Stimulated activated CD8-positive, alpha-beta memory T cell treated with anti-CD3 and anti-CD28 coated beads, Interleukin-12 subunit alpha, Interleukin-12 subunit beta, amount 100 ng/mL, for 4 hours (primary cell): ENCODE measurements around the gene NTN4.
"Not testable (repeated sequence)": the region's sequence is repeated elsewhere in the genome, so short reads cannot be mapped to it uniquely, and the experiment has no call there.

Experiments
- DNase-seq: peaks from one replicate; pipeline ENCODE4 v3.0.0-alpha.2; 2020; ENCODE audit warnings: low read depth

NTN4 gene

DNA sequence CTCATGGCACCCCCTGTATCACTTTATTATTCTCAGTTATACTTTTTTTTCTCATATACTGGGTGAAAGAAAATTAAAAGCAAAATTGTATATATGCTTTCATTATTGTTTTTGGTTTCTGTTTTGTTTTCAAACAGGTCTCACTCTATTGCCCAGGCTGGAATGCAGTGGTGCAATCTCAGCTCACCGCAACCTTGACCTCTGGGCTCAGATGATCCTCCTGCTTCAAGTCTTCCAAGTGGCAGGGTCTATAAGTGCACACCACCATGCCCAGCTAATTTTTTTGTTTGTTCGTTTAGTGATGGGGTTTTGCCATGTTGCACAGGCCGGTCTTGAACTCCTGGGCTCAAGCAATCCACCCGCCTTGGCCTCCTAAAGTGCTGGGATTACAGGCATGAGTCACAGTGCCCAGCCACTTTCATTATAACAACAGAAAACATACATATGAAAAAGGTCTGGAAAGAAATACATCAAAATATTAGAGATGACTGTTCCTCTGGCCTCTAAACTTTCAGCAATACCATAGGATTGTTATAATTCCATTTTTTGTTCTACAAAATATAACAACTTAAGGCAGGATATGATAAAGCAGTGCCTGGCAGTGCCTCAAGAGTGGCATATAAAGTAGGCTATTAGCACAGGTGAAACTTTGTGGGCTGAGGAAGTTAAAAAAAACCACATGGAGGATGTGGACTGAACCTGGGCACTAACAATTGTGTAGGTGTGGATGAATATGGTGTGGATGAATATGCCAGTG is 5.8 kb upstream of the NTN4 start:
- no peak for DNase-seq

DNA sequence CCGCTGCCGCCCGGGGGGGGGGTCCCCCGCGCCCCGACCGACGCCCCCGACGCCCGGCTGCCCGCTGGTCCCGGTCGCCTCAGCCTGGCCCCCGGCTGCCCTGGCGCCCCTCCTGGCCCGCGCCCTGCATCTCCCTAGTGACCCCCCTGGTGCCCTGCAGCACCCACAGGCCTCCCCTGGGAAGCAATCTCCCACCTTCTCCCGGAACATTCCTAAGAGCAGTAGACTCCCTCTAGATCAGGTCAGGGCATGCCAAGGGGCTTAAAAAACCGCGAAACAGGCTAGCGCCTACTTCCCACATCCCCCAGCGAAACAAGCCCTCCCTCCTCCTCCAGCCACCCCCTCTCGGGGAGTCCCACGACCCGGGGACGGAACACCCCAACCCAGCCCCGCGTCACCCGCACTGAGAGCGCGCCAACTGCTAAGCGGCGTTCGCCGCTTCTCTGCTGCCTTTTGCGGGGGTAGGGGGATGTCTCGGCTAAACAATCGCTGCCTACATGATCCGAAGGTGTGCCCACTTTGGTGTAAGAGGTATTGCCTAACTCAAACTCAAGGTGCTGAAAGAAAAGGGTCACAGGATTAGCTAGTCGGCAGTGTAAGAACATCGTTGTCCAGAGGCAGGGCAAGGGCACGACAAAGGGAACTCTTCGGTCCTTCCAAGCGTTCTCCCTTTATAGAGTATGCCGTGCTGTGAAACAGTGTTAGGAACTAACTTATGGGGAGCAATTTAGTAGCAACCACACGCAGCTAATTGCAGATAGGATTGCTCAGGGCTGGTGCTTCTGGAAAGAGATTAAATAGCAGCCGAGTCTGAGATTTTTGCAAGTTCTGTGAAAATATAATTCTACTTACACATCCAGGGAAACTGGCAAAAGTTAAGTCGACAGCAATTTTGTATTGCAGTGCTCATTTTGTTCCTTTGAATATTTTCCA is 619 bp upstream of the NTN4 start:
- no peak for DNase-seq

DNA sequence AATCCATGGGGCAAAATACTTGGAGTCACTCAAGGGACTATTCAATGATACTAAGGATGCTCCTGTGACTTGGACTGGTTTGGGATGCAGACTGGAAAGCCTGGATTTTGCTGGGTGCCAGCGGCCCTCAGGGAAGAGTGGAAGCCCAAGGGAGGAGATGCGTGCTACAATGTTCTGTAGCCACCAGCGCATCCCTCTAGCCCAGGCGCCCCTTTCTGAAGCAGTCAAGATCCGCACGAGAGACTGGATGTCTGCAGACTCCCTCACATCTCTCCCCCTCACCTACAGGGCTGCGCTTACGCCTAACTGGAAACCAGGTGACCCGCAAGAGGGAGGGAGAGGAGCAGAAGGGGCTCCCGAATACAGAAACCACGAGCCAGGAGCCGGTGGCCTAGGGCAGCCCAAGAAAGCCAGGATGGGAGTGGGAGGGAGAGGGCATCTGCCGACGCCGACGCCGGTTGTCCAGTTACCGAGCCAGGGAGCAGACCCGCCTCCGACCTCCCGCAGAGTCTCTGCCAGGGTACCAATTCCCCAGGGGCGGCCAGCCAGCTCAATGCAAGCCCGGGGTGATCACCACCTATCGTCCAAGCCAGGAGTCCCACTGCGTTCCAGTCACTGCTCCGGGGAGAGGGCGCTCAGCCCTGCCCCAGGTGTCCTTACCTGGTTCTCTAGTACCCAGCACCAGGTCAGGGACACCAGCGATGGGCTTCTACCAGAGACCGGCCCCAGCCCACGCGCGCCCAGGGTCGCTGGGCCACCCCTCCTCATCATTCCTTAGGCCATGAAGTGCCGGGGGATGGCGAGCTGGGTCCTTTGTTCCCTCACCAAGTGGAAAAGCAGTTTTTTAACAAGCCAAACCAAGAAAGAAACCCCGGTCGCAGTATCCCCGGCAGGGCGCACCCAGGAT is 1.2 kb downstream of the NTN4 start:
- no peak for DNase-seq

DNA sequence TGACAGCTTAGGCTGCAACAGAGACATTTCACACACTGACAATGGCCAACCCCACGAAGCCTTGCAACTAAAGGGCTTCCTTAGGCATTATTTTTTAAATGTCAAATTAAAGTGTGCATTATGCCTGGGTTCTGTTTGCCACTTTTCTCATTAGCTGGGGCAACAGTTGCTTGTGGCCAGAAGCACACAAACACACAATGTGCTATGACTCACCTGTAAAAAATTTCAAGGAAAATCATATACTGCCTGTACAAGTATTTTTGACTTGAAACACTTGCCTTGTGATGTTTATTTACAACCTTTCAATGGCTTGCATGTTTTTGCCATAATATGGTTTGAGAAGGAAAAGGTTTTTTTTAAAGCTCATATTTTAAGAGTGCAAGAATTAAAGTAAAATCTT is 1.9 kb downstream of the NTN4 start:
- DNase-seq = no peak

DNA sequence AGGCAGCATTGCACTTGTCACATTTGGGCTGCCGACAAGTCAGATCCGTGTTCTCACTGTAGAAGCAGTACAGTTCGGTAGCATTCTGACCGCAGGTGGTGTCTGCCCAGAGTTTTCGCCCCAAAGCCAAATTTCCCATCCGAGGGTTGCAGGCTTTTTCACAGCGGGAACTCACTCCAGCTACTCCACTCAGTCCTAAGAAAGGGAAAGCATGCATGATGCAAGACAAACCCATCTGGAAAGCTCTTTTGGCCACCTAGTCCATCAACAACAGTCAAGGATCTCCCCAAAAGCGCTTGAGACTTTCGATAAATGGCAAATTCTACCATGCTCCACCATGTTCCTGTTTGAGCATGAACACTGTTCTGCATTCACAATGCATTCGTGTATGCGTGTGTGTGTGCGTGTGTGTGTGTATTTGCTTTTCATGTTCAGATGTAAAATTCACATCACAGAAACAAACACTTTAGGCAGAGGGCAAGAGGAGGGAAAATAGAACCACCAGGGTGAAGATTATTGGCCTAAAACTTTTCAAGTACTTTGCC is 3.2 kb downstream of the NTN4 start:
- no peak for DNase-seq

DNA sequence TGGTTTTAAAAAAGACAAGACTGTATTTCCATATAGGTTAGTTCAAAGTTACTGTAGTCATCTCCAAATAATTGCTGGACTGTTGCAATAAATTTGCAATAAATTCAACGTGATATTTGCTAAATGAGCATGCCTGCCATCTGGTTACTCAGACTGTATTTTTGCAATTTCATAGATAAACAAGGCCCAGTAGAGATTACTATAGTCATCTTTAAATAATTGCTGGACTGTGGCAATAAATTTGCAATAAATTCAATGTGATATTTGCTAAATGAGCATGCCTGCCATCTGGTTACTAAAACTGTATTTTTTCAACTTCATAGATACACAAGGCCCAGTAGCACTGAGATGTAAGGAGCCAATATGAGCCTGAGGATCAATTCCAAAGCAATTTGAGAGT is 5.6 kb downstream of the NTN4 start:
- no peak for DNase-seq

DNA sequence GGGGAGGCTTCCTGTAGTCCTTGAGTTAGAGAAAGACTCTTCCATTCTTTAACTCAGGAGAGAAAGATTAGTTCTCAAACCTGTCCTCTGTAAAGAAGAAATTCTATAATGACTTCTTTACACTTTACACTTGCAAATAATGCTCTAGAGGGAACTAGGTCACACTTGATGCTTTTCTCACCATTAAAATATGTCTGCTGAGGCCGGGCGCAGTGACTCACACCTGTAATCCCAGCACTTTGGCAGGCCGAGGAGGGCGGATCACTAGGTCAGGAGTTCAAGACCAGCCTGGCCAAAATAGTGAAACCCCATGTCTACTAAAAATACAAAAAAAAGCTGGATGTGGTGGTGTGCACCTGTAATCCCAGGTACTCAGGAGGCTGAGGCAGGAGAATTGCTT is 6.3 kb downstream of the NTN4 start:
- no peak for DNase-seq

DNA sequence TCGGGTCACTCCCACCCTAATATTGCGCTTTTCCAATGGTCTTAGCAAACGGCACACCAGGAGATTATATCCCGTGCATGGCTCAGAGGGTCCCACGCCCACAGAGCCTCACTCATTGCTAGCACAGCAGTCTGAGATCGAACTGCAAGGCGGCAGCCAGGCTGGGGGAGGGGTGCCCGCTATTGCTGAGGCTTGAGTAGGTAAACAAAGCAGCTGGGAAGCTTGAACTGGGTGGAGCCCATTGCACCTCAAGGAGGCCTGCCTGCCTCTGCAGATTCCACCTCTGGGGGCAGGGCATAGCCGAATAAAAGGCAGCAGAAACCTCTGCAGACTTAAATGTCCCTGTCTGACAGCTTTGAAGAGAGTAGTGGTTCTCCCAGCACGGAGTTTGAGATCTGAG is 15.1 kb downstream of the NTN4 start:
- not testable (repeated sequence) for DNase-seq

DNA sequence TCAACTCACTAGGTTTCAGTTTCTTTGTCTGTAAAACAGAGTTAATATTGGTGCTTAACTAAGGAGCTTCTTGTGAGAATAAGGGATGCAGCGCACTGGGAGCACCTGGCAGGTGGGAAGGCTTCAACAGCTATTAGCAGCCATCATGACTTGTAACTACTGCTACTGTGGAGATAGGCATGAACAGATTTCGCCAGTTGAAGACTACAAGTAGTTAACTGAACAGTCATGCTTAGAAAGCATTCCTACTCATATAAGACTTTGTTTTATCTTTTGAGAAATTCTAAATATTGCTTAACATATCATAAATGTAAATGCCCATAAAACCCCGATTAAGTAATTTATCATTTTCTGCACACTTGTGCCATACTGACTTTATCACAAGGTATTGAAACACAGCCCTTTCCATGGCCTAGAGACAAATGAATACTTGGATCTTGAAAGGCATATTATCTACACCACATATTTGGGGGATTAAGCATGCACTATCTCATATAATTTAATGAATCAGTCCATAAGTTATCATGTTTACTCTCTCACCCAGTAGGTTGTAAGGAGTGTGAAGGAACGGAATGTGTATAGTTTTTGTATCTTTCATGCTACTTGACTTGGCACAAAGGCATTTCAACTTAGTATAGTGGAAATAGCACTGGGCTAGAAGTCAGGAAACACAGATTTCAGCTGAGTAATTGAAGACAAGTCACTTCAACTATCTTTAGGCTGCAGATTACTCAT is 16.1 kb downstream of the NTN4 start:
- DNase-seq = no peak

DNA sequence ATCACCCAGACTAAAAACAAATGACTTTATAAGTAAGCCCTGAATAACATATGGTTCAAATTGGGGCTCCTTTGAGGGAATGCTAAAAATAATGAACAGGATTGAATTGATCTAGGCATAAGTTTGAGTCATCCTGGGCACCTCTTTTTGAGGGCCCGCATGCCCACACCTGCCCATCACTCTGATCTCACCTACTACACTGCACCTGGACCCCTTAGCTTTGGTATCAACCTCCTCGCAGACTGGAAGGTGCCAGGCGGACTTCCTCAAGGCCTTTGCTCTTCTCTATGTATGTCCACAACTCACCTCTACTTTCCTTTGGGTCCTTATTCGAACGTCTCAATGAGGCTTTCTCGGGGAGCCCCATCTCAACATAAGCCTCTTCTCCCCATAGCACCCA is 17.2 kb downstream of the NTN4 start:
- no peak for DNase-seq

DNA sequence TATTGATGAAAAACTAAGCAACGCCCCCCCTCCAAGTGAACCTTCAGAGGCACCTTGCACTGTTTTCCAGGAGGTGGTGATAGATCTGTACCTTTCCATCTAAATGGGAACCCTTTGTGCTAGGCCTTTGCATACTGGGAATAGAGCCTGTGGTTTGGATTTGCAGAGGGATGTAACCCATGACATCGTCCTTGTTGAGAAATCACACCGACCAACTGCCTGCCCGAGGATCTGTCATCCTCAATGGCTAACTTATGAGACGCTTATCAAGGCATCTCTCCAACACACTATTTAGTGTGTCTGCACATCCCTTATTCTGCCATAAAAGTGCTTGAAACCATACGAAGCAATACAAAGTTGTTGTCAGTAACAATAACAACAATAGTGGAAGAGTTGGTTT is 22.9 kb downstream of the NTN4 start:
- DNase-seq = no peak

DNA sequence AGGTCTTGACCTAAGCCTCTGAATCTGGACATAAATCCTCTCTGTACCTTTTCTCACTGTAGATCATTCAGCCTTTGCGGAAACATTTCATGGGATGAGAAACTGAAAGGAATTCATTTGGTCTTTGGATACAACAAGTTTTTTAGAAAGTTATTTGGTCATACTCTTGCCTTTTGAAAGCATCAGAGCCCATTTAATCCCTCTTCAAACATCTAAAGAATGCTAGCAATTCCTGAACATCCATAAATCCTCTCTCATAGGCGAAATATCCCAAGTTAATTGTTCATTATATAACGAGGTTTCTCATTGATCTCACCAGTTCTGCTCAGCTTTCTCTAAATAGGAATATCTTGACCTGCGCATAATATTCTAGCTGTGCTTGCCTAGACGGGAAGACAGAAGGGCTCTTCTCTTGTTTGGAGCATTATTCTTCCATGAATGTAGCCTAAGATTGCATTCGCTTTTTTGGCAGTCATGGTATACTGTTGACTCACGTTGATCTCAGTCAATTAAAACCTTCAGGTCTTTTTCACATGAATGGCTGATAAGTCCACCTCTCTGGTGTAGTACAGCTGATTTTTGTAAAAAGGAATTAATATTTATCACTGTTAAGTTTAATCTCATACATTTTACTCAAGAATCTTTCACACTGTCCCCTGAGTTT is 24.1 kb downstream of the NTN4 start:
- DNase-seq = no peak

DNA sequence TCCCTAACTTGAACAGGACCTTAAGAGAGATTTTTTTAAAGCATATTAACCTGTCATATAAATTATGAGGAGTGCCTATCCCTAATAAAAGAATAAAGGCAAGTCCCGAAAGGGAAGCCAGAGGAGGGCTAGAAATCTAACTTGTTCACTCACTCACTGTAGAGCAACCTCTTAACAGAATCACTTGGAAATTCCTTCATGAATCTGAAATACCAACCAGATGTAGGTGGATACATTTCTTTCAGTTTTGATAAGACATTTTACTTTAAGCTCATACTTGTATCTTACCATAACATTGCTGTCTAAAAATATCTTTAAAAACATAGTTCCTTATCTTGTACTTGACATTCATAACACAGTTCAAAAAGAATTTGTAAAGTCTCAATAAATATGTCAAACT is 25.7 kb downstream of the NTN4 start:
- DNase-seq = no peak

DNA sequence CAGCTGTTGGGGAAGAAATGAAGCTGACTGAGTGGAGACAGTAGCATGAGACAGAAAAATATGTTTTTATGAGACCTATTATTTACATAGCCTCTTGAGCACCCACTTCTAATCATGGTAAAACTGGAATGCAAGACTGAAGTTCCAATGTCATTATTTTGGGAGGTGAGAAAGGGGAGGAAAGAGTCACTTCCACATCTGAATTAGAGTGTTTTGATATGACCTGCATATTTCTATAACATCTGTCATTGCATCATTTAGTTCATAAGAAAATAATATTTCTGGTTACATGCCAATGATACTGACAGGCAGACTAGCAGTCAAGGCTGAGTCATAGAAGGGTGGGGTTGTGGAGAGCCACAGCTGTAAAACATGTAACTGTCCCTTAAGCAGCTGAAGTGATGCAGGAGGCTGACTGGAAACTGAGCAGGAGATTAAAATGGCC is 26.7 kb downstream of the NTN4 start:
- no peak for DNase-seq

DNA sequence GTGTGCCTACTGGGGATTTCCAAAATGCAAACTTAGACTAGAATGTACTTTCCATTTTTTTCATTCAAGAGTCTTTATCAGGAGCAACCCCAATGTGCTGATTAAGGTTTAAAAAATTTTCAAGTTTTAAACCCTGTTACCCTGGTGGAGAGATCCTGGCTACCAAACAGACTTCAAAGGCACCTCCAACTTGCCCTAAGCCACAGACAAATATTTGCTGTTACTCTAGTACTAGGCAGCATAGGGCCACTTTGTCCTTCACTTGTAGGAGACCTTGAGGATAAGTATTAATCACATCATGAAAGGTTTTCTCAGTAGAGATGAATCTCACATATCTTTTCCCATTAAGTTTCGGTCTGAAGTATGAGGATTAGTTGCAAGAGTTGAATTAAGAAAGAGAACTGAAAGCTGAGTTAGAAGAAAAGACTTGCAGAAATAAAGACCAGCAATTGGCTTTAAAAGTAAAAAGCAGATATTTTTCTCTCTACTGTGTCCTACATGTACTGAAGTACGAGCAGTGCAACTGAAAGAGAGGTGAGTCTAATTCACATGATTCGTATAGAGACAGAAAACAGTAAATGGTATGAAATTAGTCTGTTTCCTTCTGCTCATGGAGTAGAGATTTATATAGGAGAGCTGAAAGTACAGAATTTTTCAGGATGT is 28.3 kb downstream of the NTN4 start:
- no peak for DNase-seq

DNA sequence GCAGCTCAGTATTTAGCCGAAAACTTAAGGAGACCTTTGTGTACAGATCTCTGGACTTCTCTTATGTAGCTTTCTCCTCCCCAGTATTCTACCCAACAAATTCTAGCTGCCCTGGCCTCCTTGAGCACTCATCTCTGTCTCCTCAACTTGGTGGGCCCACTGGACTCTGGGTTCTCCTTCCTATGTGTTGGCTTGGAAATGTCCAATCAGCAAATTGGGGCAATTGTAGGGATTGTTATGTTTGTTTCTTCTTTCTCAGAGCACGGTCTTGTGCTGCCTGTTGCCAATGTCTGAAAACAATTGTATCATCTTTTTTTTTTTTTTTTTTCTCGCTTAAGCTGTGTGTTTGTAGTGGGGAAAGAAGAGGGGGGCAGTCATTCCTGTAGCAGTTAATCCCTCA is 30.2 kb downstream of the NTN4 start:
- no peak for DNase-seq

DNA sequence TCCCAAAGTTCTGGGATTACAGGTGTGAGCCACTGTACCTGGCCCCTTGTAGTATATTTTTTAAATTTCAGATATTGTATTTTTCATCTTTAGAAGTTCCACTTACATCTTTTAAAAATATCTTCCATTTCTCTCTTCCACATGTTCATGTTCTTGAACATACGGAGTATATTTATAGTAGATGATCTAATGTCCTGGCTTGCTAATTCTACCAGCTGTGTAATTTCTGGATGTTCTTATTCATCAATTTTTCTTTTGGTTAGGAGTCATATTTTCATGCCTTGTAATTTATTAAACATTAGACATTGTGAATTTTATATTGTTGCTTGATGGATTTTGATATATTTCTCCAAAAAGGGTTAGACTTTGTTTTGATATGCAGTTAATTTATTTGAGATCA is 30.8 kb downstream of the NTN4 start:
- no peak for DNase-seq

DNA sequence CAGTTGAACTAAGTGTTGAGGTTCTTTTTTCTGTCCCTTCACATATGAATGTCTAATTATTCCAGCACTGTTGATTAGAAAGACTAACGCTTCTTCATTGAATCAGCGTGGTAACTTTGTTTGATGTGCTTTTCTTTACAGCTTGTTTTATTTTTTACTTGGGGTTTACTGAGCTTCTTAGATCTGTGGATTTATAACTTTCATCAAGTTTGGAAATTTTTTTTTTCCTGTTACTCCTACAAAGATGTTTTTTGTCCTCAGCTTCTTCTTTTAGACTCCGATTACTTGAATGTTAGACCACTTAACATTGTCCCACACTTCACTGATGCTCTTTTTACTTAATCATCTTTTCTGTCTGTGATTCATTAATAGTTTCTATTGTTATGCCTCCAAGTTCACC is 31.5 kb downstream of the NTN4 start:
- no peak for DNase-seq

DNA sequence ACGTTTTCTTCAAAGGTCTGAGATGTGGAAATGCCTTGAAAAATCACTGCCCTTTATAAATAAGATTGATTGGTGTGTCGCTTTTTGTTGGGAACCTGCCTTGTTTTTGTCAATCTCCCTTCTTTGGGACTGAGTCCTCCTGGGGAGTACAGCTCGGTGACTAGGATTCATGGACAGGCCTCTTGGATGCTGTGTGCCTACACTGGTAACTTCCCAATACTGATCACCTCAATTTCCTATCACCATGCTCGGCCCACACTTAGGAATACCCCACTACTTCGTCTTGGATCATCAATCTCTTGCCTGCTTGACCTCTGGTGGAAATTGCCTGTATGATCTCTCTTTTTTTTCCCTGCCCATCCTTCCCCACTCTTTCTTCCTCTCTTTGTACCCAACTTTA is 34.2 kb downstream of the NTN4 start:
- DNase-seq = no peak

DNA sequence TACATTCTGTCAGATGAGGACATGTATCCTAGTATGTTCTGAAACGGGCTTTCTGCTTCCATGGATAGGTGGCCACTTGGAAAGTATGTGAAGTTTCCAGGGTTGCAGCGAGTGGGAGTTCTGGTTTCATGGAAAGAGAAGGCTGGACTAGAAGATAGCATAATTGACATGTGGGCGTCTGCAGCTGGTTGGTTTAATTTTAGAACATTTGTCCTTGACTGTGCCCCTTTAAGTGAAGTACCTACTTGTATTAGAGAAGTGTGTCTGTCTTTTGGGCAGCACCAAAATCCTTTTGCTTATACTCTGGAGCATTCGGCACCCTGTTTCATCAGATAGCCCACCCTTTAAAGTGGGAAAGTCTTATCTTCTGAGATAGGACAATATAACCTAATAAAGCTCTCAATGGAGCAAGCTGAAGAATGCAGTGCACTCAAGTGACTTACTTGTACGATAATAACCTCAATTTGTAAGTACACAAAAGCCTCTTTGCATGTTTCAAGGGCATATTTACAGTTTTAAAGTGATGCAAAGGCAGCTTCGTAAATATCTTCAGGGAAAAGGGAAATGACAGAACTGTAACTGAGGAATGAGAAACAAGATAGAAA is 35.2 kb downstream of the NTN4 start:
- no peak for DNase-seq
